Measurements from ENCODE around the gene MAPK7.

Gene MAPK7

DNA sequence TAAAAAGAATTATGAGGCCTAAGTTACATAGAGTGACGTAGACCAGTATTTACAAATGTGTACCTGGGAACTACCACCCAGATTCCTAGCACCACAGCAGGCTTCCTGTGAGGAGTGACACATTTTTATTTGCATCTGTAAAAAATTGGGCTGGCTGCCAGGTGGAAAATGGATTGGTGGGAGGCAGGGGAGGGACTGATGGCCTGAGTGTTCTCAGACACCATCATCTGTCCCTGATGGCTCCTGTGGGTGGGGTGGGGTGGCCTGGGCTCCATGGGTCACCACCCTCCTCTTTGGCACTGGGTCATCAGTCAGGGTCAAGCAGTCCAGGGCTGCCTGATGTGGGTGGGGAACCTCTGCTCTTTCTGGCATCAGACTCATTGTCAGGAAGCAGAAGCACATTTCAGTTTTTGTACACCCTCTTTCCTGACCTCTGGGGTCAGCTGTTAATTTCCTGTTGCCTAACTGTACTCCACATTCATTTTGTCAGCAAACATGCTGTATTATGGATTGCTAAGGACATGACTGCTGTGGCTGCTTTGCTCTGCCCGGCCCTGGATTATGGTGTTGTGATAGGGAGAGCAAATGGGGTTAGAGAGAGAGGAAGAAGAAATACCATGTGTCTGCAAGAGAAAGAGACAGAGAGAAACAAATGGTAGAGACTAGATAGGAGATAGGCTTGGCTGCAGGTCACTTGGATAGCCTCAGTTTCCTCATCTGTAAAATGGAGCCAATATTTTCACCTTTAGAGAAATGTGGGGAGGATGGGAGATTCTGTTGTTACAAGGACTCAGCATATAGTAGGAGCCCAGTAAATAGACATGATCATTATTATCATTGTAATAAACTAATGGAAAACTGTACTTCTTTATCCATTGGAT, 20.2 kb downstream of the MAPK7 start:
- no peak for DNase-seq (ENCODE audit: low read depth in 2 of 2)

DNA sequence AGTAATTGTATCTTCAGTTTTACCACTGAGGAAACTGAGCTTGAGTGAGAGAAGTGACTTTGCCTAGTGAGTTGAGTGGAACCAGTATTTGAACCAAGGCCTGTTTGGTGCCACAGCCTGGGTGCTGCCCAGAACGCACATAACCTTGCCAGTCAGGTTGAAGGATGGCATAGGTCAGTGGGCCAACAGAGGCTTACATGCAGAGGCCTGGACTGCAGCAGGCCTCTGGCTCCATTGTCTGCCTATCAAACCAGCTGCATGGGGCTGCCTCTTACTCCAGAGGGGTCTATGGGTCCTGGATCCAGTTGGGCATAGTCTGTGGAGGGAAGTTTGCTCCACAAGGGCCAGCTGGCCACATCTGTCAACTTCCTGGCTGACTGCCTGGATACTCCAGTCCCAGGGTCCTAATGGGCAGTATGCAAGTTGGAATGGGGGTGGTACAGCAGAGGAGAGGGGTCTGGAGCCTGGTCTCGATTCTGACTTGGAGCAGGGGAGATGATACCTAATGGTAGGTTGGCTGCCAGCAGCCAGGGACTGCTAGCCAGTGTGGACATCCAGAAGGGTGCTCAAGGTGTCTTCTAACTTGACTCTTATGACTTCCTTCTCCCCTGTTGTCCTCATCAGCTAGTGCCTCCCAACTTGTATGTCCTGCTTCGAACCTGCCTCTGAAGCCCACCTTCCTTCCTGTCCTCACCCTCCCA, 21.6 kb downstream of the MAPK7 start:
- no peak for DNase-seq (ENCODE audit: low read depth in 2 of 2)

DNA sequence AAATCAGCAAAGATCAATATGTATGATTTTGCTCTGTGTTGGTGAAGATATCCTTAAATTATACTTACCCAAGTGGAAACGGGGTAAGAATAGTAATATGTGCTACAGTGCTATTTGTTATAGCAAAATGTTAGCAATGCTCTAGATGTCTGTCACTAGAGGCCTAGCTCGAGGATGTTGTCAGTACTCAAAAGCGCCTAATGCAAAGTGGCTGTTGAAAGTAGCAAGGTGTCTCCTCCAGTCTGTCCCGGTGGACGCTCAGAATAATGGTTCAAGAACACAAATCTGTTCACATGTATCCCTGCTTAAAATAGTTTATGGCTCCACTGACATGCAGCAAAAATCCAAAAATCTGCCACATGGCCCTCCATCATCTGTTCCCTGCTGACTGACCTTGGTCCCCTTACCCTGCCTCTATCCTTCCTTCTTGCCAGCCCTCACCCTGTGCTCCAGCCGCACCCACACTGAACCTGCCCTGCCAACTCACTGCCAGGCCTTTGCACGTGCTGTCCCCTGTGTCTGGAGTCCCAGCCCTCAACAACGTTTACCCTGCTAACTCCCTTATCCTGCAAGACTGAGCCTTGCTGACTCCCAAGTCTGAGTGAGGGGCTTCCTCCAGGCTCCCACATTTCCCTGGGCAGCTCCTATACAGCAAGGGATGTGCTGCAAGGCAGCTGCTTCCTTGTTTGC, 23.2 kb downstream of the MAPK7 start:
- DNase-seq (ENCODE audit: low read depth in 2 of 2), result no peak

DNA sequence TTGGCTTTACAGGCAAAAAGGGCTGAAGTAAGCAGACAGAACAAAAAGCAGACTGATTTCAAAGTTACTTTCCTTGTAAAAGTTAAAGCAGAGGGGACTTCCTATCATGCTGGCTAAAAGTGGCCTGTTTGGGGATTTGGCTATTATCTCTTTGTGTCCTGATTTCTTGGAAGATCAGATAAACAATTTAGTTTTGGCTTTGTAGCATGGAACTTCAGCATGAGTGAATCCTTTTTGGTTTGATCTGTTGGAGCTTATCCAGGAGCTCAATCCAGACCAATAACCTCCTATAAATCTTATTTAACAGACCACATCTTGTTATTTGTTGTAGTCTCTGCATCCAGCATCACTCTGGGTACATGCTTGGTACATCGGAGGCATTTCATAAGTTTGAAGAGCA, 23.9 kb downstream of the MAPK7 start:
- DNase-seq (ENCODE audit: low read depth in 2 of 2), result no peak

DNA sequence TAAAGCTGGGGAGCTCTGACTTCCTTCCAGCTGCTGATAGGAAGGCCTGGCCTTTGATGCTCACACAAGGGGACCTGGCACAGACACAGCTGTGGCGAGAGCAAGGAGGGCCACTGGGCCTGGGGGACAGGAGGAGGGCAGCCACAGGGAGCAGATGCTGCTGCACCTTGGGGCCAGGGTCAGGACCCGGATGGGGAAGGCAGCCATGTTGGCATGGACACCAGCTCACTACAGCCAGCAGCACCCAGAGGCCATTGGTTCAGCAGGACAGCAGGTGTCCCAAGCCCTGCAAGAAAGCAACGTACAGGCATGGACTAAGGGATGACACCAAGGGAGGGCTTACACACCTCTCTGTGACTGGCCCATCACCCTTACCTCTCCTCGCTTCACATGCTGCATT, 24.7 kb downstream of the MAPK7 start:
- DNase-seq (ENCODE audit: low read depth in 2 of 2), result no peak

DNA sequence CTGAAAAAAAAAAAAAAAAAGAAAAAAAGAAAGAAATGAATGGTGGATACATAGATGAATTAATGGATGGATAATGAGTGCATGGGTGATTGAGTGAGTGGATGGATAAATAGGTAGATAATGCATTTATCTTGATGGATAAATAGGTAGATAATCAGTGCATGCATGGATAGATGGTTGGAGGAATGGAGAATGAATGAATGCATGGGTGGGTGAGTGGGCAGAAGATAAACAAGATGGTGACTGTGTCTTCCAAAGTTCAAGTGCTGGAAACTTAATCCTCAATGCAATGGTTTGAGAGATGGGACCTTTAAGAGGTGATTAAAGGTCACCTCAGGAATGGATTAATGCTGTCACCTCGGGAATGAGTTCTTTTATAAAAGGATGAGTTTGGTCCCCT, 26.0 kb downstream of the MAPK7 start:
- DNase-seq (ENCODE audit: low read depth in 2 of 2), result no peak

DNA sequence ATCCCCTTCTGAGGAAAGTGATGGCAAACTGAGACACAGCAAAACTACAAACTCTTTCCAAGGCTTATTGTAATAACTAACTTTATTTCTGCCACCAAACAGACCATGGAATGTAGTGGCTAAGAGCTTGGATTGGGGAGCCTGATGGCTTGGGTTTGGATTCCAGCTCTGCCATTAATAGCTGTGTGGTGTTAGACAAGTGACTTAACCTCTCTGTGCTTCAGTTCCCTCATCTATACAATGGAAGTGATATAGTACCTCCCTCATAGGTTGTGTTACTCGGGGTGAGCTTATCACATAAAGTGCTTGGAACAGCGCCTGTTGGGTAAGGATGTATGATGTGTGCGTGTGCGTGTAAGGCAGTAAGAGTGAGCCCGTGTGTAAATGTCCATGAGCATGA, 26.8 kb downstream of the MAPK7 start:
- no peak for DNase-seq (ENCODE audit: low read depth in 2 of 2)

DNA sequence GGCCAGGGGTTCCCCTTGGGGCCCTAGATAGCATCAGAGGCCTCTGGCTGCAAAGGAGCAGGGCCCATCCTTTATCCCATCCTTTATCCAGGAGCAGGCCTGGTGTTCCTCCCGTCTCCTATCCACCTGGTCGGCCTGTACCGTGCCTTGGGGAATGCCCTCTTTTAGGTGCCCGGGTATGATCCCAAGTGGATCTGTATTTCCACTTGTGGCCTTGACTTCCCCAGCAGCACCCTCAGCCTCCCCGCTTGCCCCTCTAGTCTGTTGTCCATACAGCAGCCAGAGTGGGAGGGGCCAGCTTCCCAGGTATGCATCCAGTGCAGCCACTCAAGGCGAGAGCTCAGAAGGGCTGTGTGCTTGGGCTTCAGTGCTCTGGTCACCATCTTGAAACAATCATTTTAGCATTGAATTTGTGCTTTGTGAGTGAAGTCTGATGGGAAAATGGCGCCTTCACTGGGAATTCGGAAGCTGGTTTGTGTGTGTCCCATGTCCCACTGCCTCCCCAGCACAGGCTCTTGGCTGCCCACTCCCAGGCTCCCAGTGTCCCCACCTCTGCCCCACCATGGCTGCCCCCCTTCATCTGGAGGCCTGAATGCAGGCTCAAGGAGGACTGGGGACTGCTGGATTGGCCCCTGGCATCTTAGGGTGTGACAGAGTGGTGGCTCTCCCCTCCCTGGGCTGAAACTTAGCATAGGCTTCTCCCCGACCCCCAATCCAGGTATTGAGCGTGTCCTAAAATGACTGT, 29.5 kb downstream of the MAPK7 start:
- no peak for DNase-seq (ENCODE audit: low read depth in 2 of 2)

DNA sequence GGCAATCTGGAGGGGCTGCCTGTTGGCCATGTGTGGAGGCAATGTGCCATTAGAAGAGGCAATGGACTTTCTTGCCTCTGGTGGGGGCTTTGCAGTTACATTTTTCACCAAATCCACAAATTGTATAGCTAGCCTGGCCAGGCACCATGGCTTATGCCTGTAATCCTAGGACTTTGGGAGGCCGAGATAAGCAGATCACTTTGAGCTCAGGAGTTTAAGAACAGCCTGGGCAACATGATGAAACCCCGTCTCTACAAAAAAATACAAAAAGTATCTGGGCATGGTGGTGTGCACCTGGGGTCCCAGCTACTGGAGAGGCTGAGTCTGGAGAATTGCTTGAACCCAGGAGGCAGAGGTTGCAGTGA, 30.0 kb downstream of the MAPK7 start:
- no peak for DNase-seq (ENCODE audit: low read depth in 2 of 2)

DNA sequence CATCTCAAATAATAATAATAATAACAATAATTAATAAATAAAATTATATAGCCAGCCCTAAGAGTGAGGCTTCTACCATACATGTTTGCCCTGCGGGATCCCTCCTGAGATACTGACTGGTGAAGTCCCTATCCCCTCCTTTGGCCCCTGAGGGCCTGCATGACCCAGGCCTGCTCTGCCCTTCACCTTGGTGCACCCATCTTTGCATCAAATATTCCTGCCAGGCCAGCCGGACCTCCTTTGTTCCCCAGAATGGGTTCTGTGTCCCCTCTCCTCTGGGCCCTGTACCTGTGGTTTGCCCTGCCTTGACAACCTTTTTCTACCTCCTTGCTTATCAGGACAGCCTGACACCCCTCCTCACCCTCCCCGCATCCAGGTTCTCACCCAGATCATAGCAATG, 30.8 kb downstream of the MAPK7 start:
- no peak for DNase-seq (ENCODE audit: low read depth in 2 of 2)

DNA sequence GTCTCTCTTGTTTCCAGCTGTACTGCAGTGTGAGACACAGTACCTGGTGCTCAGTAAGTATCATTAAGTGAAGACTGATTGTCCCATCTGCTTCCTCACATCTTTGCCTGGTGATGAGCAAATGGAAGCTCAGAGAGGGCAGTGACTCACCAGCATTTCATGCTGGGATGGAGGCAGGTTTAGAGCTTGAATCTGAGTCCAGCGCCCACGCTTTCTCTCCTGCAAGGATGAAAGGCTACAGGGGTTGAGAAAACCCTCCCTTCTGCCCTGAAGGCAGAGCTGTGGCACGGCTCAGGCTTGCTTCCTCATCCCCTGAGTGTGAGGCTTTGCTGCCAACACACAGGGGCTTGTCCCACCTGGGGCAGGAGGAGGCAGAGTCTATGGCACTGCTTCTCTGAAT, 31.2 kb downstream of the MAPK7 start:
- DNase-seq (ENCODE audit: low read depth in 2 of 2), result no peak

DNA sequence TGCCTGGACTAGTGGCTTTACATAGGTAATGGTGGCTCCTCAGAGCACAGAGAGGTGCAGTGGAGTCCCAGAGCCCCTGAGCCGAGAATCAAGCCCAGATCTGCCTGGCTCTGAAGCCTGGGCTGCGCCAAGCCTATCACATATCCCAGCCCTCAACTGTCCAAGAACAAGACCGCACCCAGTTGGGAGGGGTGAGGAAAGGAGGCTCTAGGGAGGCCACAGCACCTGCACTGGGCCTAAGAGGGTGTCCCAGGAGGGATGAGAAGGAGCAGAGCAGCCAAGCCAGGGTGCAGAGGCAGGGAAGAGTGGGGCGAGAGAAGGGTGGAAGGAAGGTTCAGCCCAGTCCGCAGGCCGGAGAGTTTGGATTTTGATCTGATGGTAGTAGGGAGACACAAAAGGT, 31.8 kb downstream of the MAPK7 start:
- no peak for DNase-seq (ENCODE audit: low read depth in 2 of 2)

DNA sequence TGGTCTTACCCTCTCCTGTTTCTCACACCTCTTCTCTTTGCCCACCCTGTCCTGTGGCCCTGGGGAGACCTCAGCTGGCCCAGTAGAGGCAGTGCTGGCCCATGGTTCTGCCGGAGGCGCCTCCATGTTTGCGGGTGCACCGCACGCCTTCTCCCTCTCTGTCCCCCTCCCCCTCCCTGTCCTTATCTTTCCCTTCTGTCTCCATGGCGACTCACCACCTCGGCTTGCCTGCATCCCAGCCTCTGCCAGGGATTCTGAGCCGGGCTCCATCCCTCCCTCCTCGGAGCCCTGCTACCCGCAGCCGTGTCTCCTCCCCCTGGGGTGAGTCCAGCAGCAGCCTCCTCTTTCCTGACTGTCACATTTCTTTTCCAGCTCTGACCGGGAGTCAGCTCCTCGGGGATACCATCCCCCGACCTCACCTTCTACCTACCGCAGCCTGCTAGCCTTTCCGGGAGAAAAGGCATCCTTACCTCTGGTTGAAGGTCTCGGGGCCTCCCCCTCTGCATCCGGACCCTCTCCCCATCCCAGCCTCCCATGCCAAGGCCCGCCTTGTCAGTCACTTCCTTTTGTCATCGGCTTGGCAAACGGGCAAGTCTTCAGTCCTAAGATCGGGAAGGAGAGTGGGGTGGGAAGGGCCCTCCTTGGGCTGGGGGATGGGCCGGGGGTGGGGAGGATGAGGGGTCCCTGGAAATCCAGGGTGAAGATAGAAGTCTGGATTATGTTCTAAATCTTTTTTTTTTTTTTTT, 32.8 kb downstream of the MAPK7 start, which contains the start of gene RNF112:
TSS of gene RNF112 (plus strand) at position 358 of the 746 bp plus-strand sequence. CDS start at position 535, 177 bp downstream.
- no peak for DNase-seq (ENCODE audit: low read depth in 2 of 2)

DNA sequence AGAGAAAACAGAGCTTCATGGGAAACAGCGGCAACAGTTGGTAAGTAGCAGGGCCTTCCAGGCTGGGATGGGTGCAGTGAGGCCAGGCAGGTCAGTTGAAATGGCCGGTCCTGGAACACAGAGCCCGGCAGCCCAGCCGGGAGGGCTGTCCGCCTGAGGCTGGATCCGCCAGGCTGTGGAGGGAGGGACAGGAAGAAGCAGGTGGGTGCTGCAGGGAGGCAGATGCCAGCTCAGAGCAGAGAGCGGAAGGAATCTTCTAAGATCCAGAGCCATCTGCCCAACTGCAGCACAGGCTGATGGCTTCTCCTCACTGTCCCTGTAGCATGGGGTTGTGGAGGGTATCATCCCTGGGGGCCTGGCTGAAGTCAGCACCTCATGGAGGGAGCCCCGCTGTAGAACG, 33.3 kb downstream of the MAPK7 start:
- DNase-seq (ENCODE audit: low read depth in 2 of 2), result no peak

DNA sequence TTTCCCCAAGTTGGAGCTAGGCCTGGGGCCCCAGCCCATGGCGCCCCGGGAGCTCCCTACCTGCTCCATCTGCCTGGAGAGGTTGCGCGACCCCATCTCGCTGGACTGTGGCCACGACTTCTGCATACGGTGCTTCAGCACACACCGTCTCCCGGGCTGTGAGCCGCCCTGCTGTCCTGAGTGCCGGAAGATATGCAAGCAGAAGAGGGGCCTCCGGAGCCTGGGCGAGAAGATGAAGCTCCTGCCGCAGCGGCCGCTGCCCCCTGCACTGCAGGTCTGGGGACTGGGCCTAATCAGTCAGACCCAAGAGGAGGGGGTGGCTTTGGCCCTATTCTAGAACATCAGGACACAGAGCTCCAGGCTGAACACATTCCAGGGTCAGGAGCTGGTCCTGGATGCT, 34.2 kb downstream of the MAPK7 start:
- DNase-seq (ENCODE audit: low read depth in 2 of 2), result no peak

DNA sequence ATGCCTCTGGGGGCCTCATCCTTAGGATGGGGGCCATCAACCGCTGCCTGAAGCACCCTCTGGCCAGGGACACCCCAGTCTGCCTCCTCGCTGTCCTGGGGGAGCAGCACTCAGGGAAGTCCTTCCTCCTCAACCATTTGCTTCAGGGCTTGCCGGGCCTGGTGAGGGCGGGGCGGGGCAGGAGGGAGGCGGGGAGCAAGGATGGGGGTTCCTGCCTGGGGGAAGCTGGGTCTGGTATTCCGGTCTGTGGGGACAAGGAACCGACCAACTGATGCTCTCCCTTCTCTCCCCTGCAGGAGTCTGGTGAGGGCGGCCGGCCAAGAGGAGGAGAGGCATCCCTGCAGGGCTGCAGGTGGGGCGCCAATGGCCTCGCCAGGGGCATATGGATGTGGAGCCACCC, 34.7 kb downstream of the MAPK7 start:
- DNase-seq (ENCODE audit: low read depth in 2 of 2), result no peak

DNA sequence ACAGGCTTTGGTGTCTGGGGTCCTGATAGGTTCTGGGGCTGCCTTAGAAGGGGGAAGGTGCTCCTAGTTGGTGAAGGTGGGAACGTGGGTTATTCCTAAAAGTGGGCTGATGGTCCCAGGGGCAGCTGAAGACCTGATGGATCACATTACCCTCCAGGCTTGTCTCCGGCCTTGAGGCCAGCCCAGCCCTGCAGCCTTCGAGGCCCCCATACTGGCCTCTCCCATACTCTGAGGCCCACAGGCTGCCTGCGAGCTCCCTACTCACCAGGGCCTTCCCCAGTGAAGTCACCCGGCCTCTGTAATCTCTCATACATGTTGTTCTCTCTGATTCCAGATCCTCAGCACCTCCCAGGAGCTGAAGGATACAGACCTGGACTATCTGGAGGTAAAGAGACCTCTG, 35.5 kb downstream of the MAPK7 start:
- DNase-seq (ENCODE audit: low read depth in 2 of 2), result no peak

DNA sequence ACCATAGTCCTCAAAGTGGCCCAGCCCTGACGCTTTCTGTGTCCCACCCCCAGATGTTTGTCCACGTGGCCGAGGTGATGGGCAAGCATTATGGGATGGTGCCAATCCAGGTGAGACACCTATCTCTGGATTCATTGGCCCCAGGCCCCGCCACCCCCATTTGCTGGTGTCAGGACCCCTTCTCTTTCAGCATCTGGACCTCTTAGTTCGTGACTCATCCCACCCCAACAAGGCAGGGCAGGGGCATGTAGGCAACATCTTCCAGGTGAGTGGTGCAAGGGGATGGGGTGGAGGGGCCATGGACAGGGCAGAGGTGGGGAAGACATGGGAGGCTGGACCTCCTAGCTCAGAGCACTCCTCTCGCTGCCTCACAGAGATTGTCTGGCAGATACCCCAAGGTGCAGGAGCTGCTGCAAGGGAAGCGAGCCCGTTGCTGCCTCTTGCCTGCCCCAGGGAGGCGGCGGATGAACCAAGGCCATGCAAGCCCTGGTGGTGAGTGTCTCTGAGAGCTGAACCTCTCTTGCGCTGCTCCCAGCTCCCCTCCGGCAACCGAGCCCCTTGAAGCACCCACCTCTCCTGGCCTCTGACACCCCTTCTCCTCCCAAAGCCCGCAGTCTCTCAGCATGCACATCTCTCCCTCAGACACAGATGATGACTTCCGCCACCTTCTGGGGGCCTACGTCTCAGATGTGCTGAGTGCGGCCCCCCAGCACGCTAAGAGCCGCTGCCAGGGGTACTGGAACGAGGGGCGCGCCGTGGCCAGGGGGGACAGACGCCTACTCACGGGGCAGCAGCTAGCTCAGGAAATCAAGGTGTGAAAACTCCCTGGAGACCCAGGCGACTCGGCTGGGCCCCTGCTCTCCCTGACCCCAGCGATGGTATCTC, 36.3 kb downstream of the MAPK7 start:
- no peak for DNase-seq (ENCODE audit: low read depth in 2 of 2)

DNA sequence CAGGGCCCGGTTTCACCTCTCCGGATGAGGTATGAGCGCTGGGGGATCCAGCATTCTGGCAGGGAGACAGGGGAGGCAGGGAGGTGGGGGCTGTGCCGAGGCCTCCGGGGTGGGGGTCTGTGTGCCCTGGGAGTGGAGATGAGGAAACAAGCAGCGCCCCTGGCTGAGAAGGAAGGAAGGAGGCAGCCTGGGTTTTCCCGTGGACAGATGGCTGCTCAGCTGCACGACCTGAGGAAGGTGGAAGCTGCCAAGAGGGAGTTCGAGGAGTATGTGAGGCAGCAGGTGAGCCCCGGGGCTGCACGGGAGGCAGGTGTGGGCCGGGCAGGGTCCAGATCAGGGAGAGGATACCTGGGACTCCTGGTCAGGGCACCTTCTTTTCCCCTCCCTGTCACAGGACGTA, 37.0 kb downstream of the MAPK7 start:
- no peak for DNase-seq (ENCODE audit: low read depth in 2 of 2)
